CD4-positive, CD25-positive, alpha-beta regulatory T cell (primary cell): ENCODE measurements around the gene EIF4E2. TPM values are rescaled to one million over a fixed set of nuclear protein-coding genes. Genes with fewer than 3 reads are reported as not detected.

ENCODE experiments used
- ATAC-seq, 2 donors: fragments of 150-1000 bp; cut with Tn5 transposase; one replicate each; pipeline ENCODE4 v1.10.0; 2021; ENCODE audit warnings: low read depth in 2 of 2, moderate number of reproducible peaks in 2 of 2, moderate library complexity in 1 of 2
- DNase-seq, 3 donors: peaks; one replicate each; pipeline versions ENCODE4 v3.0.0 to v3.0.0-alpha.2; 2012 to 2022; ENCODE audit warnings: mixed read lengths in 1 of 3
- H3K27ac ChIP-seq: one replicate; pipeline ENCODE4 v1.7.0; 2013; ENCODE audit warnings: mild to moderate bottlenecking, low read length; ENCODE audit not compliant: insufficient read depth, poor library complexity, severe bottlenecking
- H3K27me3 ChIP-seq: one replicate; pipeline ENCODE4 v1.7.0; 2013; ENCODE audit warnings: low read length; ENCODE audit not compliant: control insufficient read depth, insufficient read depth
- H3K36me3 ChIP-seq: one replicate; pipeline ENCODE4 v1.7.0; 2013; ENCODE audit warnings: mild to moderate bottlenecking, low read length, moderate library complexity; ENCODE audit not compliant: control insufficient read depth, insufficient read depth
- H3K4me1 ChIP-seq: 2 replicates; pipeline ENCODE4 v1.7.0; 2013; ENCODE audit warnings: mild to moderate bottlenecking, low read length; ENCODE audit not compliant: insufficient read depth, control insufficient read depth, poor library complexity, severe bottlenecking
- H3K4me3 ChIP-seq: one replicate; pipeline ENCODE4 v1.7.0; 2013; ENCODE audit warnings: low read depth, mild to moderate bottlenecking, low read length, moderate library complexity
- H3K9me3 ChIP-seq, 2 experiments: 1 replicate in 1 of 2; 2 replicates in 1 of 2; pipeline ENCODE4 v1.7.0; 2013; ENCODE audit warnings: low read length in 2 of 2, mild to moderate bottlenecking in 1 of 2, moderate library complexity in 1 of 2; ENCODE audit not compliant: control insufficient read depth in 2 of 2
- H3K27ac Mint-ChIP-seq, 3 donors: one replicate each; pipeline ENCODE4 v1.8.0; 2020 to 2022; ENCODE audit warnings: mild to moderate bottlenecking in 3 of 3, mixed read lengths in 3 of 3, moderate library complexity in 2 of 3
- H3K27me3 Mint-ChIP-seq: one replicate; pipeline ENCODE4 v1.8.0; 2022; ENCODE audit warnings: mild to moderate bottlenecking, mixed read lengths
- H3K36me3 Mint-ChIP-seq: one replicate; pipeline ENCODE4 v1.8.0; 2020; ENCODE audit warnings: mixed read lengths
- H3K4me1 Mint-ChIP-seq, 4 donors: one replicate each; pipeline ENCODE4 v1.8.0; 2020 to 2022; ENCODE audit warnings: mixed read lengths in 4 of 4, mild to moderate bottlenecking in 1 of 4
- H3K4me3 Mint-ChIP-seq, 4 donors: one replicate each; pipeline ENCODE4 v1.8.0; 2020 to 2022; ENCODE audit warnings: mild to moderate bottlenecking in 4 of 4, mixed read lengths in 4 of 4, moderate library complexity in 3 of 4
- H3K9me3 Mint-ChIP-seq, 7 donors: one replicate each; pipeline ENCODE4 v1.8.0; 2020 to 2022; ENCODE audit warnings: mixed read lengths in 7 of 7, mild to moderate bottlenecking in 3 of 7, moderate library complexity in 2 of 7
- polyA plus RNA-seq, 4 donors: library from polyadenylated mRNA; unstranded; fragments of 300-500 nt; fragmentation: Illumina TruSeq; gene quantifications; one replicate each; pipeline ENCODE4 v1.2.3, GENCODE V29; 2021
- total RNA-seq: library from RNA; stranded (reverse); gene quantifications from one replicate; pipeline ENCODE4 v1.2.3, GENCODE V29; 2022

The EIF4E2 gene
- total and polyA plus RNA-seq, 5 donors from 2014 or later = 60.0 to 122 (median 94.0) TPM

- Histone ChIP-seq H3K4me3 (no peak overlapping the region), H3K27me3 (no peaks in the 10 kb centered on the region), H3K4me1 (peaks cover 7% of the 10 kb centered on the region), H3K27ac (no peak overlapping the region), H3K9me3 (no peaks in the 10 kb centered on the region), H3K36me3 (peaks cover 12% of the 10 kb centered on the region)
- ATAC-seq (no peak), DNase-seq (no peak)
- Mint-ChIP-seq H3K4me3 (no peak overlapping the region), H3K27ac (peak overlapping the region in 1 of 3 donors; percentile 46), H3K27me3 (no peaks in the 10 kb centered on the region), H3K9me3 (peaks cover 0 to 1% (median 0%) of the 10 kb centered on the region in 7 donors), H3K4me1 (peaks cover 0 to 36% (median 11%) of the 10 kb centered on the region in 4 donors), H3K36me3 (peaks cover 5% of the 10 kb centered on the region)
Measured at GRCh38 chr2:232541961-232542714, 8.4 kb upstream of the EIF4E2 start.

GRCh38 chr2:232542715-232543467, 7.6 kb upstream of the EIF4E2 start:
- Mint-ChIP-seq H3K36me3 (peaks cover 12% of the 10 kb centered on the region), H3K27ac (peak overlapping the region in 1 of 3 donors; percentile 46), H3K4me3 (peak overlapping the region in 1 of 4 donors; percentile 21), H3K9me3 (peaks cover 0 to 1% (median 0%) of the 10 kb centered on the region in 7 donors), H3K4me1 (peaks cover 0 to 43% (median 17%) of the 10 kb centered on the region in 4 donors), H3K27me3 (no peaks in the 10 kb centered on the region)
- peaks cover 16% of the 10 kb centered on the region for H3K36me3 ChIP-seq
- H3K27me3 ChIP-seq = no peaks in the 10 kb centered on the region
- DNase-seq (no peak), ATAC-seq (no peak)
- H3K27ac ChIP-seq = no peak overlapping the region
- H3K4me1 ChIP-seq = peaks cover 15% of the 10 kb centered on the region
- H3K9me3 ChIP-seq = no peaks in the 10 kb centered on the region
- H3K4me3 ChIP-seq = no peak overlapping the region

GRCh38 chr2:232543491-232543890, 7.0 kb upstream of the EIF4E2 start:
- no peak for ATAC-seq

GRCh38 chr2:232543928-232544631, 6.4 kb upstream of the EIF4E2 start:
- peaks cover 6 to 50% (median 27%) of the 10 kb centered on the region in 4 donors for H3K4me1 Mint-ChIP-seq
- ATAC-seq = no peak
- peaks cover 16% of the 10 kb centered on the region for H3K4me1 ChIP-seq
- H3K36me3 Mint-ChIP-seq = peaks cover 19% of the 10 kb centered on the region
- no peak overlapping the region for H3K27ac ChIP-seq
- no peak overlapping the region for H3K27ac Mint-ChIP-seq
- no peaks in the 10 kb centered on the region for H3K27me3 ChIP-seq
- no peaks in the 10 kb centered on the region for H3K27me3 Mint-ChIP-seq
- H3K4me3 ChIP-seq = no peak overlapping the region
- peaks cover 16% of the 10 kb centered on the region for H3K36me3 ChIP-seq
- peaks cover 0 to 2% (median 0%) of the 10 kb centered on the region in 7 donors for H3K9me3 Mint-ChIP-seq
- H3K9me3 ChIP-seq = no peaks in the 10 kb centered on the region
- DNase-seq = no peak
- peak overlapping the region in 1 of 4 donors; percentile 42 for H3K4me3 Mint-ChIP-seq

More at GRCh38 chr2:232543491-232543890, 7.0 kb upstream of the EIF4E2 start:
- Mint-ChIP-seq H3K27me3 (no peaks in the 10 kb centered on the region), H3K36me3 (peaks cover 17% of the 10 kb centered on the region), H3K4me3 (peak overlapping the region in 1 of 4 donors; percentile 42), H3K4me1 (peaks cover 4 to 44% (median 21%) of the 10 kb centered on the region in 4 donors), H3K27ac (peak overlapping the region in 1 of 3 donors; percentile 48), H3K9me3 (peaks cover 0 to 1% (median 0%) of the 10 kb centered on the region in 7 donors)
- Histone ChIP-seq H3K27me3 (no peaks in the 10 kb centered on the region), H3K4me3 (no peak overlapping the region), H3K27ac (no peak overlapping the region), H3K4me1 (peaks cover 16% of the 10 kb centered on the region), H3K36me3 (peaks cover 16% of the 10 kb centered on the region), H3K9me3 (no peaks in the 10 kb centered on the region)
- no peak for DNase-seq

- no peak overlapping the region for H3K27ac ChIP-seq
- Mint-ChIP-seq H3K27me3 (no peaks in the 10 kb centered on the region), H3K27ac (no peak overlapping the region), H3K36me3 (peaks cover 19% of the 10 kb centered on the region), H3K4me1 (peaks cover 6 to 56% (median 31%) of the 10 kb centered on the region in 4 donors), H3K4me3 (peak overlapping the region in 1 of 4 donors; percentile 35), H3K9me3 (peaks cover 0 to 2% (median 0%) of the 10 kb centered on the region in 7 donors)
- no peak overlapping the region for H3K4me3 ChIP-seq
- DNase-seq = no peak
- H3K4me1 ChIP-seq = peaks cover 16% of the 10 kb centered on the region
- peaks cover 16% of the 10 kb centered on the region for H3K36me3 ChIP-seq
- no peak for ATAC-seq
- no peaks in the 10 kb centered on the region for H3K27me3 ChIP-seq
- no peaks in the 10 kb centered on the region for H3K9me3 ChIP-seq
Measured at GRCh38 chr2:232544674-232545073, 5.8 kb upstream of the EIF4E2 start.

- ATAC-seq (no peak), DNase-seq (no peak)
- H3K4me3 Mint-ChIP-seq = peak overlapping the region in 1 of 4 donors; percentile 84
- Histone ChIP-seq H3K9me3 (no peaks in the 10 kb centered on the region), H3K36me3 (peaks cover 16% of the 10 kb centered on the region), H3K27me3 (no peaks in the 10 kb centered on the region), H3K4me1 (peaks cover 16% of the 10 kb centered on the region), H3K4me3 (no peak overlapping the region), H3K27ac (no peak overlapping the region)
- H3K36me3 Mint-ChIP-seq = peaks cover 19% of the 10 kb centered on the region
- H3K4me1 Mint-ChIP-seq = peaks cover 6 to 61% (median 33%) of the 10 kb centered on the region in 4 donors
- H3K27ac Mint-ChIP-seq = no peak overlapping the region
- H3K27me3 Mint-ChIP-seq = no peaks in the 10 kb centered on the region
- H3K9me3 Mint-ChIP-seq = peaks cover 0 to 2% (median 0%) of the 10 kb centered on the region in 7 donors
Measured at GRCh38 chr2:232545511-232546375, 4.7 kb upstream of the EIF4E2 start.
